GM19351 (cell line): ENCODE data around the gene VPS37D.
A peak's percentile ranks its signal among the peaks of the same experiment; 100 is the strongest.
"Not testable (repeated sequence)": the region's sequence is repeated elsewhere in the genome, so short reads cannot be mapped to it uniquely, and the experiment has no call there.

ENCODE experiments used
- ATAC-seq: cut with Tn5 transposase; IDR thresholded peaks from one replicate; pipeline ENCODE4 v1.9.1; 2021; ENCODE audit warnings: mild to moderate bottlenecking, moderate library complexity; ENCODE audit not compliant: unreplicated experiment

VPS37D gene

GRCh38 chr7:73705551-73705920, 37.9 kb downstream of the VPS37D start:
- ATAC-seq, result no peak

GRCh38 chr7:73706126-73707044, 38.8 kb downstream of the VPS37D start:
- ATAC-seq, result no peak

- ATAC-seq, result no peak
Observed at GRCh38 chr7:73707045-73707631, 39.5 kb downstream of the VPS37D start.

GRCh38 chr7:73708961-73709549, 41.4 kb downstream of the VPS37D start:
- ATAC-seq, result no peak

- no peak for ATAC-seq
Observed at GRCh38 chr7:73712773-73713172, 45.1 kb downstream of the VPS37D start.

- ATAC-seq, result not testable (repeated sequence)
Observed at GRCh38 chr7:73713319-73713718, 45.7 kb downstream of the VPS37D start.

GRCh38 chr7:73715648-73716317, 48.2 kb downstream of the VPS37D start:
- ATAC-seq, result no peak

- ATAC-seq, result no peak
Observed at GRCh38 chr7:73716318-73716890, 48.8 kb downstream of the VPS37D start.

- no peak for ATAC-seq
Observed at GRCh38 chr7:73717025-73717807, 49.6 kb downstream of the VPS37D start.

- ATAC-seq, result no peak
Observed at GRCh38 chr7:73717991-73718405, 50.4 kb downstream of the VPS37D start.

GRCh38 chr7:73718438-73718881, 50.8 kb downstream of the VPS37D start:
- ATAC-seq, result no peak

- ATAC-seq, result peak; percentile 73
Observed at GRCh38 chr7:73718905-73719805, 51.5 kb downstream of the VPS37D start, which contains the start of gene STX1A. Gene STX1A (minus strand): TSS chr7:73719669. CDS start chr7:73719631, 38 bp downstream.

GRCh38 chr7:73719806-73720169, 52.2 kb downstream of the VPS37D start:
- ATAC-seq, result peak; percentile 6

- not testable (repeated sequence) for ATAC-seq
Observed at GRCh38 chr7:73720443-73720842, 52.8 kb downstream of the VPS37D start.

GRCh38 chr7:73721377-73721817, 53.8 kb downstream of the VPS37D start:
- no peak for ATAC-seq
